ENCODE measurements around the gene MAP2.

Gene MAP2

GRCh38 chr2:209532321-209532720, 108.5 kb downstream of the MAP2 start:
- TF ChIP-seq SUZ12 (IDR thresholded peaks at IDR 0.05) (no peak), ZNF384 (IDR thresholded peaks at IDR 0.05) (no peak), ELF4 (IDR thresholded peaks at IDR 0.05) (no peak), TARDBP (IDR thresholded peaks at IDR 0.05) (no peak)
- ChIA-PET POLR2A (no interaction called here), CTCF (no interaction called here)
- DNase-seq (ENCODE audit: extremely low spot score): no peak

GRCh38 chr2:209533391-209533790, 109.5 kb downstream of the MAP2 start:
- DNase-seq (ENCODE audit: extremely low spot score): no peak
- CTCF ChIA-PET: no interaction called here
- TF ChIP-seq FOXM1 (IDR thresholded peaks at IDR 0.05; ENCODE audit: borderline replicate concordance) (no peak), TARDBP (IDR thresholded peaks at IDR 0.05) (no peak)
- POLR2A ChIA-PET: no interaction called here

GRCh38 chr2:209534228-209534627, 110.4 kb downstream of the MAP2 start:
- POLR2A ChIA-PET: no interaction called here
- CTCF ChIA-PET: no interaction called here
- TF ChIP-seq L3MBTL2 (conservative IDR thresholded peaks at IDR 0.05) (no peak), SP1 (IDR thresholded peaks at IDR 0.05) (no peak), NFRKB (IDR thresholded peaks at IDR 0.05) (no peak), ZNF384 (IDR thresholded peaks at IDR 0.05) (no peak), HDGF (IDR thresholded peaks at IDR 0.05; ENCODE audit: borderline replicate concordance) (no peak), FOXA1 (IDR thresholded peaks at IDR 0.05) (no peak), TARDBP (IDR thresholded peaks at IDR 0.05) (no peak), ARNT (IDR thresholded peaks at IDR 0.05) (no peak), BHLHE40 (IDR thresholded peaks at IDR 0.05; ENCODE audit: borderline replicate concordance) (no peak), SUZ12 (IDR thresholded peaks at IDR 0.05) (no peak), FOXK2 (IDR thresholded peaks at IDR 0.05) (no peak), PKNOX1 (IDR thresholded peaks at IDR 0.05) (no peak), CTBP1 (IDR thresholded peaks at IDR 0.05; ENCODE audit: borderline replicate concordance) (no peak), ELF4 (IDR thresholded peaks at IDR 0.05) (no peak), LEF1 (IDR thresholded peaks at IDR 0.05; ENCODE audit: borderline replicate concordance) (no peak), FOXM1 (IDR thresholded peaks at IDR 0.05; ENCODE audit: borderline replicate concordance) (no peak)
- DNase-seq (ENCODE audit: extremely low spot score): no peak

GRCh38 chr2:209536363-209536762, 112.5 kb downstream of the MAP2 start:
- no peak for DNase-seq (ENCODE audit: extremely low spot score)
- POLR2A ChIA-PET: no interaction called here
- no peak for TF ChIP-seq ZNF384 (IDR thresholded peaks at IDR 0.05)
- TF ChIP-seq FOXK2 (IDR thresholded peaks at IDR 0.05): no peak
- no peak for TF ChIP-seq FOXM1 (IDR thresholded peaks at IDR 0.05; ENCODE audit: borderline replicate concordance)
- no peak for TF ChIP-seq ELF4 (IDR thresholded peaks at IDR 0.05)
- no peak for TF ChIP-seq CTBP1 (IDR thresholded peaks at IDR 0.05; ENCODE audit: borderline replicate concordance)
- TF ChIP-seq HDGF (IDR thresholded peaks at IDR 0.05; ENCODE audit: borderline replicate concordance): no peak
- no peak for TF ChIP-seq NFRKB (IDR thresholded peaks at IDR 0.05)
- TF ChIP-seq SP1 (IDR thresholded peaks at IDR 0.05): no peak
- TF ChIP-seq TARDBP (IDR thresholded peaks at IDR 0.05): no peak
- TF ChIP-seq ARNT (IDR thresholded peaks at IDR 0.05): no peak
- no peak for TF ChIP-seq LEF1 (IDR thresholded peaks at IDR 0.05; ENCODE audit: borderline replicate concordance)
- TF ChIP-seq PKNOX1 (IDR thresholded peaks at IDR 0.05): no peak
- CTCF ChIA-PET: interaction anchor here (0.8 kb wide), 1 partner anchor 19 kb away, joined by 3 read pairs; no protein-coding TSS in a partner anchor

GRCh38 chr2:209547726-209548125, 123.9 kb downstream of the MAP2 start:
- POLR2A ChIA-PET: no interaction called here
- no peak for DNase-seq (ENCODE audit: extremely low spot score)
- TF ChIP-seq CTBP1 (IDR thresholded peaks at IDR 0.05; ENCODE audit: borderline replicate concordance) (no peak), FOXK2 (IDR thresholded peaks at IDR 0.05) (no peak), SP1 (IDR thresholded peaks at IDR 0.05) (no peak), TARDBP (IDR thresholded peaks at IDR 0.05) (no peak), L3MBTL2 (conservative IDR thresholded peaks at IDR 0.05) (no peak), FOXA1 (IDR thresholded peaks at IDR 0.05) (no peak), NFRKB (IDR thresholded peaks at IDR 0.05) (no peak), ELF4 (IDR thresholded peaks at IDR 0.05) (no peak), ZNF384 (IDR thresholded peaks at IDR 0.05) (no peak), HDGF (IDR thresholded peaks at IDR 0.05; ENCODE audit: borderline replicate concordance) (no peak), BHLHE40 (IDR thresholded peaks at IDR 0.05; ENCODE audit: borderline replicate concordance) (no peak), FOXM1 (IDR thresholded peaks at IDR 0.05; ENCODE audit: borderline replicate concordance) (no peak), LEF1 (IDR thresholded peaks at IDR 0.05; ENCODE audit: borderline replicate concordance) (no peak), SUZ12 (IDR thresholded peaks at IDR 0.05) (no peak), ARNT (IDR thresholded peaks at IDR 0.05) (no peak), PKNOX1 (IDR thresholded peaks at IDR 0.05) (no peak)
- CTCF ChIA-PET: no interaction called here

- POLR2A ChIA-PET: no interaction called here
- CTCF ChIA-PET: interaction anchor here (0.7 kb wide), 1 partner anchor 124 kb away, joined by 3 read pairs; no protein-coding TSS in a partner anchor
- no peak for TF ChIP-seq FOXK2 (IDR thresholded peaks at IDR 0.05)
- TF ChIP-seq CTBP1 (IDR thresholded peaks at IDR 0.05; ENCODE audit: borderline replicate concordance): no peak
- no peak for TF ChIP-seq NFRKB (IDR thresholded peaks at IDR 0.05)
- TF ChIP-seq ELF4 (IDR thresholded peaks at IDR 0.05): no peak
- no peak for TF ChIP-seq HDGF (IDR thresholded peaks at IDR 0.05; ENCODE audit: borderline replicate concordance)
- TF ChIP-seq TARDBP (IDR thresholded peaks at IDR 0.05): no peak
- no peak for TF ChIP-seq FOXA1 (IDR thresholded peaks at IDR 0.05)
- no peak for DNase-seq (ENCODE audit: extremely low spot score)
These were observed 125.7 kb downstream of the MAP2 start for GRCh38 chr2:209549589-209549988.

GRCh38 chr2:209553913-209554312, 130.1 kb downstream of the MAP2 start:
- CTCF ChIA-PET: interaction anchor here (0.6 to 2.6 kb wide), 4 partner anchors 23 to 185 kb away, joined by 3 to 13 read pairs (median 4); partner anchors contain the start of gene MAP2
- no peak for DNase-seq (ENCODE audit: extremely low spot score)

More at GRCh38 chr2:209553913-209554312, 130.1 kb downstream of the MAP2 start:
- POLR2A ChIA-PET: no interaction called here
- TF ChIP-seq TARDBP (IDR thresholded peaks at IDR 0.05) (no peak), SUZ12 (IDR thresholded peaks at IDR 0.05) (no peak), FOXK2 (IDR thresholded peaks at IDR 0.05) (no peak), SP1 (IDR thresholded peaks at IDR 0.05) (no peak)
